Measurements from ENCODE around the gene TAP1.
"Not testable (repeated sequence)": the region's sequence is repeated elsewhere in the genome, so short reads cannot be mapped to it uniquely, and the experiment has no call there.

TAP1 gene

GRCh38 chr6:32815115-32815514, 38.4 kb downstream of the TAP1 start:
- Histone ChIP-seq H3K4me3 (ENCODE audit: low read length) (no peak overlapping the region), H3K9me3 (ENCODE audit: control insufficient read depth, low read depth, low read length) (no peaks in the 10 kb centered on the region), H3K4me1 (ENCODE audit: control insufficient read depth, low read depth, low read length) (no peaks in the 10 kb centered on the region), H3K27ac (ENCODE audit: low read length) (no peak overlapping the region), H3K9ac (ENCODE audit: low read length) (no peak overlapping the region), H3K36me3 (ENCODE audit: control insufficient read depth, low read depth, low read length) (no peaks in the 10 kb centered on the region), H3K27me3 (ENCODE audit: control insufficient read depth, insufficient read depth, low read length) (no peaks in the 10 kb centered on the region)

- Histone ChIP-seq H3K36me3 (ENCODE audit: control insufficient read depth, low read depth, low read length) (no peaks in the 10 kb centered on the region), H3K4me3 (ENCODE audit: low read length) (no peak overlapping the region), H3K4me1 (ENCODE audit: control insufficient read depth, low read depth, low read length) (no peaks in the 10 kb centered on the region), H3K9me3 (ENCODE audit: control insufficient read depth, low read depth, low read length) (no peaks in the 10 kb centered on the region), H3K9ac (ENCODE audit: low read length) (no peak overlapping the region), H3K27me3 (ENCODE audit: control insufficient read depth, insufficient read depth, low read length) (no peaks in the 10 kb centered on the region), H3K27ac (ENCODE audit: low read length) (no peak overlapping the region)
These were observed 39.4 kb downstream of the TAP1 start for GRCh38 chr6:32814145-32814544.

- Histone ChIP-seq H3K36me3 (ENCODE audit: control insufficient read depth, low read depth, low read length) (no peaks in the 10 kb centered on the region), H3K9ac (ENCODE audit: low read length) (no peak overlapping the region), H3K4me3 (ENCODE audit: low read length) (no peak overlapping the region), H3K27me3 (ENCODE audit: control insufficient read depth, insufficient read depth, low read length) (no peaks in the 10 kb centered on the region), H3K4me1 (ENCODE audit: control insufficient read depth, low read depth, low read length) (no peaks in the 10 kb centered on the region), H3K27ac (ENCODE audit: low read length) (no peak overlapping the region), H3K9me3 (ENCODE audit: control insufficient read depth, low read depth, low read length) (no peaks in the 10 kb centered on the region)
These were observed 44.3 kb downstream of the TAP1 start for GRCh38 chr6:32809171-32809570.

- no peaks in the 10 kb centered on the region for H3K36me3 ChIP-seq (ENCODE audit: control insufficient read depth, low read depth, low read length)
- H3K4me1 ChIP-seq (ENCODE audit: control insufficient read depth, low read depth, low read length), result no peaks in the 10 kb centered on the region
- H3K9ac ChIP-seq (ENCODE audit: low read length), result no peak overlapping the region
- H3K27me3 ChIP-seq (ENCODE audit: control insufficient read depth, insufficient read depth, low read length), result no peaks in the 10 kb centered on the region
- no peaks in the 10 kb centered on the region for H3K9me3 ChIP-seq (ENCODE audit: control insufficient read depth, low read depth, low read length)
- H3K27ac ChIP-seq (ENCODE audit: low read length), result no peak overlapping the region
- H3K4me3 ChIP-seq (ENCODE audit: low read length), result no peak overlapping the region
These were observed 46.4 kb downstream of the TAP1 start for GRCh38 chr6:32807020-32807580.

GRCh38 chr6:32805404-32805803, 48.1 kb downstream of the TAP1 start:
- H3K4me1 ChIP-seq (ENCODE audit: control insufficient read depth, low read depth, low read length); H3K27ac ChIP-seq (ENCODE audit: low read length): not testable (repeated sequence)

GRCh38 chr6:32803416-32803815, 50.1 kb downstream of the TAP1 start:
- no peaks in the 10 kb centered on the region for H3K9me3 ChIP-seq (ENCODE audit: control insufficient read depth, low read depth, low read length)
- no peak overlapping the region for H3K4me3 ChIP-seq (ENCODE audit: low read length)
- no peak overlapping the region for H3K27ac ChIP-seq (ENCODE audit: low read length)
- no peaks in the 10 kb centered on the region for H3K36me3 ChIP-seq (ENCODE audit: control insufficient read depth, low read depth, low read length)
- H3K9ac ChIP-seq (ENCODE audit: low read length), result no peak overlapping the region
- H3K27me3 ChIP-seq (ENCODE audit: control insufficient read depth, insufficient read depth, low read length), result no peaks in the 10 kb centered on the region
- H3K4me1 ChIP-seq (ENCODE audit: control insufficient read depth, low read depth, low read length), result no peaks in the 10 kb centered on the region

More at GRCh38 chr6:32805404-32805803, 48.1 kb downstream of the TAP1 start:
- H3K9me3 ChIP-seq (ENCODE audit: control insufficient read depth, low read depth, low read length); H3K9ac ChIP-seq (ENCODE audit: low read length); H3K36me3 ChIP-seq (ENCODE audit: control insufficient read depth, low read depth, low read length); H3K4me3 ChIP-seq (ENCODE audit: low read length); H3K27me3 ChIP-seq (ENCODE audit: control insufficient read depth, insufficient read depth, low read length): not testable (repeated sequence)

- H3K27ac ChIP-seq (ENCODE audit: low read length), result no peak overlapping the region
- H3K36me3 ChIP-seq (ENCODE audit: control insufficient read depth, low read depth, low read length), result no peaks in the 10 kb centered on the region
- no peaks in the 10 kb centered on the region for H3K27me3 ChIP-seq (ENCODE audit: control insufficient read depth, insufficient read depth, low read length)
- no peak overlapping the region for H3K9ac ChIP-seq (ENCODE audit: low read length)
- peaks cover 3% of the 10 kb centered on the region for H3K4me1 ChIP-seq (ENCODE audit: control insufficient read depth, low read depth, low read length)
- H3K9me3 ChIP-seq (ENCODE audit: control insufficient read depth, low read depth, low read length), result no peaks in the 10 kb centered on the region
- no peak overlapping the region for H3K4me3 ChIP-seq (ENCODE audit: low read length)
These were observed 53.8 kb downstream of the TAP1 start for GRCh38 chr6:32799740-32800139.

GRCh38 chr6:32799168-32799567, 54.3 kb downstream of the TAP1 start:
- no peaks in the 10 kb centered on the region for H3K27me3 ChIP-seq (ENCODE audit: control insufficient read depth, insufficient read depth, low read length)
- H3K36me3 ChIP-seq (ENCODE audit: control insufficient read depth, low read depth, low read length), result no peaks in the 10 kb centered on the region
- no peak overlapping the region for H3K9ac ChIP-seq (ENCODE audit: low read length)

GRCh38 chr6:32796848-32797776, 56.4 kb downstream of the TAP1 start:
- Histone ChIP-seq H3K4me1 (ENCODE audit: control insufficient read depth, low read depth, low read length) (peaks cover 3% of the 10 kb centered on the region), H3K9me3 (ENCODE audit: control insufficient read depth, low read depth, low read length) (no peaks in the 10 kb centered on the region), H3K27me3 (ENCODE audit: control insufficient read depth, insufficient read depth, low read length) (no peaks in the 10 kb centered on the region), H3K27ac (ENCODE audit: low read length) (no peak overlapping the region), H3K9ac (ENCODE audit: low read length) (no peak overlapping the region), H3K36me3 (ENCODE audit: control insufficient read depth, low read depth, low read length) (no peaks in the 10 kb centered on the region), H3K4me3 (ENCODE audit: low read length) (peak overlapping the region; percentile 52)

More at GRCh38 chr6:32799168-32799567, 54.3 kb downstream of the TAP1 start:
- Histone ChIP-seq H3K9me3 (ENCODE audit: control insufficient read depth, low read depth, low read length) (no peaks in the 10 kb centered on the region), H3K27ac (ENCODE audit: low read length) (no peak overlapping the region), H3K4me1 (ENCODE audit: control insufficient read depth, low read depth, low read length) (peaks cover 3% of the 10 kb centered on the region), H3K4me3 (ENCODE audit: low read length) (no peak overlapping the region)

All from iPS-18a (cell line).